A673 (cell line): Measurements from ENCODE around the gene RFPL3. TPM values are rescaled to one million over a fixed set of nuclear protein-coding genes. Genes with fewer than 3 reads are reported as not detected.

ENCODE experiments used
- BruUV-seq: library from RNA; stranded (reverse); fragments of 400-500 nt; replicated peaks from 2 replicates; lab custom pipeline; 2021; lab: Mats Ljungman, UMichigan
- CTCF ChIA-PET: fragments of 300-600 bp; sonication (Branson Sonifier 250); formaldehyde crosslinking; loops from one replicate; lab custom pipeline; 2022; ENCODE audit warnings: antibody characterized with exemption; lab: Charles Lee
- POLR2A ChIA-PET: fragments of 300-600 bp; sonication (Branson Sonifier 250); formaldehyde crosslinking; loops from one replicate; lab custom pipeline; 2022; ENCODE audit warnings: antibody characterized with exemption; ENCODE audit not compliant: low non-redundant PET; lab: Charles Lee
- DNase-seq: peaks from one replicate; pipeline ENCODE4 v3.0.0-alpha.2; 2015; ENCODE audit warnings: low spot score
- H3K27ac ChIP-seq: fragments of 200-600 bp; sonication (generic); 2 replicates; pipeline ENCODE4 v1.5.1; 2016; ENCODE audit warnings: mixed run types, low read depth, mild to moderate bottlenecking, mixed read lengths, antibody characterized with exemption, low read length; ENCODE audit not compliant: poor library complexity, severe bottlenecking
- H3K27me3 ChIP-seq: fragments of 200-600 bp; sonication (generic); replicated peaks from 2 replicates; pipeline ENCODE4 v1.6.1; 2017; ENCODE audit warnings: mixed run types, low read depth, mild to moderate bottlenecking, mixed read lengths, antibody characterized with exemption, low read length; ENCODE audit not compliant: insufficient read depth, poor library complexity
- H3K36me3 ChIP-seq: fragments of 200-600 bp; sonication (generic); 2 replicates; pipeline ENCODE4 v1.6.1; 2016; ENCODE audit warnings: mixed run types, mild to moderate bottlenecking, mixed read lengths, antibody characterized with exemption, low read length; ENCODE audit not compliant: insufficient read depth, poor library complexity, severe bottlenecking
- H3K4me1 ChIP-seq: fragments of 200-600 bp; sonication (generic); 2 replicates; pipeline ENCODE4 v1.6.1; 2017; ENCODE audit warnings: mixed run types, mild to moderate bottlenecking, mixed read lengths, antibody characterized with exemption, low read length; ENCODE audit not compliant: insufficient read depth, poor library complexity, severe bottlenecking
- H3K4me3 ChIP-seq: fragments of 200-600 bp; sonication (generic); 2 replicates; pipeline ENCODE4 v1.5.1; 2016; ENCODE audit warnings: low read depth, mixed run types, mild to moderate bottlenecking, mixed read lengths, low read length; ENCODE audit not compliant: poor library complexity, severe bottlenecking
- H3K9me3 ChIP-seq: fragments of 200-600 bp; sonication (generic); 2 replicates; pipeline ENCODE4 v1.6.1; 2016; ENCODE audit warnings: mixed run types, low read depth, mild to moderate bottlenecking, mixed read lengths, antibody characterized with exemption, low read length; ENCODE audit not compliant: poor library complexity, severe bottlenecking
- CTCF ChIP-seq: fragments of 300-800, 200-600 bp; sonication (generic); conservative IDR thresholded peaks from 2 replicates; pipeline ENCODE4 v1.5.1; 2017; ENCODE audit warnings: low read depth, mild to moderate bottlenecking, antibody characterized with exemption, low read length, moderate library complexity, mixed read lengths
- EZH2 ChIP-seq: fragments of 200-600 bp; sonication (generic); IDR thresholded peaks from 2 replicates; pipeline ENCODE4 v1.6.1; 2017; ENCODE audit warnings: borderline replicate concordance, low read depth, mild to moderate bottlenecking, mixed read lengths, antibody characterized with exemption, low read length; ENCODE audit not compliant: poor library complexity, severe bottlenecking
- intact Hi-C: fragments of 100-400 bp; cut with micrococcal nuclease; formaldehyde crosslinking; loops from one replicate; pipeline ENCODE4 v1.10.0; 2022; ENCODE audit not compliant: unreplicated experiment
- total RNA-seq: library from RNA; stranded (reverse); gene quantifications from 2 replicates; pipeline ENCODE4 v1.2.3, GENCODE V29; 2021

RFPL3 gene
- total RNA-seq, 1 experiment from 2014 or later = not detected

DNA sequence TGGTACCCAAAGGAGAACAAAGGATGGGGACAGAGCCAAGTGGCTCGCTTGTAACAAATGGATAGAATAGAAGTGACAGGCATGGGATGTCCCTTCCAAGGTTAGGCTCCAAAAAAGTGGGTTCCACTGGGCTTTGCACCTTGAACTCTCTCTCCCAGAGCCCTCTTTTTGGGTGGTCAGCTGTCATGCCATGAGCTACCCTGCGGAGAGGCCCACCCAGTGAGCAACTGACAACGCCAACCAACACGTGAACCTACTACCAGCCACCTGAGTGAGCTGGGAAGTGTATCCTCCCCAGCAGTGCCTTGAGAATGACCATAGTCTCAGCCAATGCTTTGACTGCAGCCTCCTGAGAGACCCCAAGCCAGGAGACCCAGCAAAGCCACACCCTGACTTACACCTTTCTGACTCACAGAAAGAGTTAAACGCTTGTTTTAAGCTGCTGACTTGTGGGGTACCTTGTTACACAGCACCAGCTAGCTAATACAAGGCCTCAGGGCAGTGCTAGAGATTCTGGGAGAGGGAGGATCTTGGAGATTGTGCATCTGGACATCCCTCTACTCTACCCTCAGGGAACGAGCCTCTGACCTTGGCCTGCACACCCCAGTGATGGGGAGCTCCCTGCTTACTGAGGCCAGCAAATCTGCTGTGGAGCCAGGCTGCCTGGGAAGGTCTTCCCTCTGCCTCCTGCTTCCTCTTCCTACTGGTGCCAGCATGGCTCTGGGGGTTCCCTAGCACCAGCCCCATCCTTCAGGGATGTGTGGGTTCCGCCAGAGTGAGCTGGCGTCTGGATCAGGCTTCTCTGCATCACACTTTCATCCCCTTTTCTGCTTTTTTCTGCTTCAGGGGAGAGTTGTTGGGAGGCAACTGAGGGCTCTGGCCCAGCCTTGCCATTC lies 29.1 kb upstream of the RFPL3 start:
- H3K36me3 ChIP-seq = no peaks in the 10 kb centered on the region
- H3K4me1 ChIP-seq = peaks cover 7% of the 10 kb centered on the region
- no peaks in the 10 kb centered on the region for H3K27me3 ChIP-seq
- intact Hi-C loops = no loop called here
- no peak overlapping the region for H3K4me3 ChIP-seq
- ChIA-PET CTCF (no interaction called here), POLR2A (no interaction called here)
- no TSS peak for BruUV-seq
- TF ChIP-seq CTCF (no peak), EZH2 (no peak)
- H3K9me3 ChIP-seq = no peaks in the 10 kb centered on the region
- no peak for DNase-seq
- H3K27ac ChIP-seq = no peak overlapping the region

- Histone ChIP-seq H3K27me3 (no peaks in the 10 kb centered on the region), H3K4me3 (no peak overlapping the region), H3K27ac (no peak overlapping the region), H3K36me3 (no peaks in the 10 kb centered on the region), H3K9me3 (no peaks in the 10 kb centered on the region), H3K4me1 (peaks cover 7% of the 10 kb centered on the region)
- ChIA-PET POLR2A (no interaction called here), CTCF (no interaction called here)
- BruUV-seq = no TSS peak
- TF ChIP-seq CTCF (no peak), EZH2 (no peak)
- intact Hi-C loops = no loop called here
- DNase-seq = no peak
These were observed 28.4 kb upstream of the RFPL3 start for GRCh38 chr22:32329202-32329645.

DNA sequence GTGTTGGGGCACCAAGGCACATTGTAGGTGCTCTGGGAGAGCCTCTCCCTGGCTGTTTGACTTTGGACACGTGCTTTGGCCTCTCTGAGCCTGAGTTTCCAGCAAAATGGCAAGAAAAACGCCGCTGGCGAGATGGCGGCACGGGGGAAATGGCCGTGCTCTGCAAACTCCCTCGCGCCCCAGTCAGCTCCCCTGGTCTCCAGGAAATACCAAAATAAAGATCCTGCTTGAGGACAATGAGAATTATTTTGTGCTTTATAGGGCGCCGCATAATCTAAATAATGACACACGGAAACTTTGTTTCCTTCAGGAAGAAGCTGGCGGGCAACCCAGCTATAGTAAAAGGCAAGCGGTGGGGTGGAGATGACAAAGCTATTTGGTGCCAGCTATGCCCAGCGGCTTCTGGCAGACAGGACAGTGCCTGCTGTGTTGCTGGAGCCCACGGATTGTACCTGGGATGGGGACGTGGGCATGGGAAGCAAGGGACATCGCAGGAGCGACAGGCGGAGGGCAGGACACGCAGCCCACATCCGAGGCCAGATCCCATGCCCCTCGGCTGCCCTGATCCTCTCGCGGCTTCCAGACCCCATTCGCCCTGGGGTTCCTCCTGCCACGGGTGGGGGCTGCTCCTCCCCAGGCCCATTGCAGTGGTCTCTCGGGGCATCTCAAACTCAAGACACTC lies 26.3 kb upstream of the RFPL3 start:
- H3K27me3 ChIP-seq = no peaks in the 10 kb centered on the region
- no peaks in the 10 kb centered on the region for H3K4me1 ChIP-seq
- POLR2A ChIA-PET = no interaction called here
- intact Hi-C loops = no loop called here
- H3K9me3 ChIP-seq = no peaks in the 10 kb centered on the region
- no peak overlapping the region for H3K4me3 ChIP-seq
- CTCF ChIA-PET = interaction anchor here (0.6 kb wide), 1 partner anchor 670 kb away, joined by 3 read pairs; no protein-coding TSS in a partner anchor
- H3K27ac ChIP-seq = no peak overlapping the region
- no TSS peak for BruUV-seq
- peak; percentile 50 for DNase-seq
- no peaks in the 10 kb centered on the region for H3K36me3 ChIP-seq
- TF ChIP-seq EZH2 (no peak), CTCF (no peak)
